Measurements from ENCODE around the gene MTRFR. TPM values are rescaled to one million over a fixed set of nuclear protein-coding genes. Genes with fewer than 3 reads are reported as not detected.
"Not testable (repeated sequence)": the region's sequence is repeated elsewhere in the genome, so short reads cannot be mapped to it uniquely, and the experiment has no call there.

Gene MTRFR
- total RNA-seq, 1 experiment from 2014 or later, result 21.0 TPM

DNA sequence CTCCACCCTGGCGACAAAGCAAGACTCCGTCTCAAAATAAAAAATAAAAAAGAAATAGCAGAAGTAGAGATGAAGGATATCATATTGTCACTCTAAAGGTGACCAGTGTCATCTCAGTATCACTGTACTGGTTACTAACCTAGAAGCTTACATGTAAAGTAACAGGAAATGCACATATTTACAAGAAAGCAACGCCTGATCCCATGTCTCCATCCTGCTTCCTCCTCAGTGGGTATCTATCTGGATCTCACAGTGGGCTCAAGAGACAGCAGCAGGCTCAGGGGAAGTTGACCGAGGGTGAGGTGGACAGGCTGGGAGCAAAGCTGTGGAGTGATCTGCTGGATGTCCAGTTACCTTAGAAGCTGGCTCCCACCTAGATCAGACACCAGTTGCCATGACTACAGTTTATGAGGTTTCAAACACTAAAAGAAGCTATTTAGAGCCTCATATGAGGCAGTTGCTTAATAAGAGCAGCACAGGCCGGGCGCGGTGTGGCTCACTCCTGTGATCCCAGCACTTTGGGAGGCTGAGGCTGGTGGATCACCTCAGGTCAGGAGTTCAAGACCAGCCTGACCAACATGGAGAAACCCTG is 10.5 kb downstream of the MTRFR start:
- no peaks in the 10 kb centered on the region for H3K4me1 Mint-ChIP-seq (ENCODE audit: low read depth, unreplicated experiment)
- no peak for DNase-seq
- Histone ChIP-seq H3K27me3 (replicated peaks; ENCODE audit: control insufficient read depth, insufficient read depth, low read length) (no peaks in the 10 kb centered on the region), H3K4me3 (ENCODE audit: low read depth, low read length) (no peak overlapping the region), H3K4me1 (no peaks in the 10 kb centered on the region), H3K36me3 (ENCODE audit: control insufficient read depth, insufficient read depth, low read length) (peaks cover 2% of the 10 kb centered on the region; the same call in 1 of the 2 replicates), H3K9me3 (no peaks in the 10 kb centered on the region)
- H3K9me3 Mint-ChIP-seq (ENCODE audit: unreplicated experiment), result no peaks in the 10 kb centered on the region
- CTCF ChIA-PET, result interaction anchor here (2.0 kb wide), 1 partner anchor 11 kb away, joined by 5 read pairs; the partner anchor contains the start of genes MPHOSPH9 and MTRFR
- POLR2A ChIA-PET, result interaction anchor here (0.7 kb wide), 1 partner anchor 11 kb away, joined by 3 read pairs; the partner anchor contains the start of genes MPHOSPH9 and MTRFR
- no peaks in the 10 kb centered on the region for H3K27me3 Mint-ChIP-seq (ENCODE audit: insufficient read depth, unreplicated experiment)
- BruUV-seq (replicated peaks), result no TSS peak
- no peak overlapping the region for H3K27ac Mint-ChIP-seq (ENCODE audit: unreplicated experiment)
- H3K36me3 Mint-ChIP-seq (ENCODE audit: insufficient read depth, unreplicated experiment), result peaks cover 38% of the 10 kb centered on the region
- TF ChIP-seq, protein P1, sequence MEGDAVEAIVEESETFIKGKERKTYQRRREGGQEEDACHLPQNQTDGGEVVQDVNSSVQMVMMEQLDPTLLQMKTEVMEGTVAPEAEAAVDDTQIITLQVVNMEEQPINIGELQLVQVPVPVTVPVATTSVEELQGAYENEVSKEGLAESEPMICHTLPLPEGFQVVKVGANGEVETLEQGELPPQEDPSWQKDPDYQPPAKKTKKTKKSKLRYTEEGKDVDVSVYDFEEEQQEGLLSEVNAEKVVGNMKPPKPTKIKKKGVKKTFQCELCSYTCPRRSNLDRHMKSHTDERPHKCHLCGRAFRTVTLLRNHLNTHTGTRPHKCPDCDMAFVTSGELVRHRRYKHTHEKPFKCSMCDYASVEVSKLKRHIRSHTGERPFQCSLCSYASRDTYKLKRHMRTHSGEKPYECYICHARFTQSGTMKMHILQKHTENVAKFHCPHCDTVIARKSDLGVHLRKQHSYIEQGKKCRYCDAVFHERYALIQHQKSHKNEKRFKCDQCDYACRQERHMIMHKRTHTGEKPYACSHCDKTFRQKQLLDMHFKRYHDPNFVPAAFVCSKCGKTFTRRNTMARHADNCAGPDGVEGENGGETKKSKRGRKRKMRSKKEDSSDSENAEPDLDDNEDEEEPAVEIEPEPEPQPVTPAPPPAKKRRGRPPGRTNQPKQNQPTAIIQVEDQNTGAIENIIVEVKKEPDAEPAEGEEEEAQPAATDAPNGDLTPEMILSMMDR (IDR thresholded peaks at IDR 0.05; ENCODE audit: insufficient read depth in 1 of 2, low read depth in 1 of 2, low read length in 1 of 2, severe bottlenecking in 1 of 2, unreplicated experiment in 1 of 2), result no peak
- intact Hi-C loops (cut with micrococcal nuclease; ENCODE audit: unreplicated experiment), result no loop called here
- no peak overlapping the region for H3K4me3 Mint-ChIP-seq (ENCODE audit: unreplicated experiment)

DNA sequence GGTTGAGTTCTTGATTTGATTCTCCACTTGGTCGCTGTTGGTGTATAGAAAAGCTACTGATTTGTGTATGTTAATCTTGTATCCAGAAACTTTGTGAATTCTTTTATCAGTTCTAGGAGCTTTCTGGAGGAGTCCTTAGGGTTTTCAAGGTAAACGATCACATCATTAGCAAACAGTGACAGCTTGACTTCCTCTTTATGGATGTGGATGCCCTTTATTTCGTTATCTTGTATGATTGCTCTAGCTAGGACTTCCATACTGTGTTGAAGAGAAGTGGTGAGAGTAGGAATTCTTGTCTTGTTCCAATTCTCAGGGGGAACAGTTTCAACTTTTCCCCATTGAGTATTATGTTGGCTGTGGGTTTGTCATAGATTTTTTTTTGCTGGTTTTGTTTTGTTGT is 12.4 kb downstream of the MTRFR start:
- Histone ChIP-seq H3K36me3 (ENCODE audit: control insufficient read depth, insufficient read depth, low read length) (peaks cover 2% of the 10 kb centered on the region; the same call in 1 of the 2 replicates), H3K27me3 (replicated peaks; ENCODE audit: control insufficient read depth, insufficient read depth, low read length) (no peaks in the 10 kb centered on the region), H3K4me3 (ENCODE audit: low read depth, low read length) (no peak overlapping the region), H3K9me3 (no peaks in the 10 kb centered on the region), H3K4me1 (peaks cover 6% of the 10 kb centered on the region)
- peaks cover 11% of the 10 kb centered on the region for H3K4me1 Mint-ChIP-seq (ENCODE audit: low read depth, unreplicated experiment)
- TF ChIP-seq, protein P1 (IDR thresholded peaks at IDR 0.05; ENCODE audit: insufficient read depth in 1 of 2, low read depth in 1 of 2, low read length in 1 of 2, severe bottlenecking in 1 of 2, unreplicated experiment in 1 of 2), result no peak
- H3K4me3 Mint-ChIP-seq (ENCODE audit: unreplicated experiment), result no peak overlapping the region
- H3K9me3 Mint-ChIP-seq (ENCODE audit: unreplicated experiment), result no peaks in the 10 kb centered on the region
- CTCF ChIA-PET, result no interaction called here
- H3K36me3 Mint-ChIP-seq (ENCODE audit: insufficient read depth, unreplicated experiment), result peaks cover 45% of the 10 kb centered on the region
- H3K27me3 Mint-ChIP-seq (ENCODE audit: insufficient read depth, unreplicated experiment), result no peaks in the 10 kb centered on the region
- H3K27ac Mint-ChIP-seq (ENCODE audit: unreplicated experiment), result no peak overlapping the region
- DNase-seq, result no peak
- POLR2A ChIA-PET, result no interaction called here
- no TSS peak for BruUV-seq (replicated peaks)
- intact Hi-C loops (cut with micrococcal nuclease; ENCODE audit: unreplicated experiment), result no loop called here

DNA sequence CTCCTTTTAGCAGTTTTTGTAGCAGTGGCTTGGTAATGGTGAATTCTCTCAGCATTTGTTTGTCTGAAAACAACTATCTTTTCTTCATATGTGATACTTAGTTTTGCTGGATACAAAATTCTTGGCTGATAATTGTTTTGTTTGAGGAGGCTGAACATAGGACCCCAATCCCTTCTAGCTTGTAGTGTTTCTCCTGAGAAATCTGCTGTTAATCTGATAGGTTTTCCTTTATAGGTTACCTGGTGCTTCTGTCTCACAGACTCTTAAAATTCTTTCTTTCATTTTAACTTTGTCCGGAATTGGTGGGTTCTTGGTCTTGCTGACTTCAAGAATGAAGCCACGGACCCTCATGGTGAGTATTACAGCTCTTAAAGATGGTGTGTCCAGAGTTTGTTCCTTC is 14.9 kb downstream of the MTRFR start:
- intact Hi-C loops (cut with micrococcal nuclease; ENCODE audit: unreplicated experiment); H3K9me3 Mint-ChIP-seq (ENCODE audit: unreplicated experiment); BruUV-seq (replicated peaks); H3K36me3 ChIP-seq (ENCODE audit: control insufficient read depth, insufficient read depth, low read length); H3K27ac Mint-ChIP-seq (ENCODE audit: unreplicated experiment); DNase-seq; H3K27me3 ChIP-seq (replicated peaks; ENCODE audit: control insufficient read depth, insufficient read depth, low read length); H3K4me3 ChIP-seq (ENCODE audit: low read depth, low read length); H3K27me3 Mint-ChIP-seq (ENCODE audit: insufficient read depth, unreplicated experiment); H3K9me3 ChIP-seq; POLR2A ChIA-PET; H3K4me3 Mint-ChIP-seq (ENCODE audit: unreplicated experiment): not testable (repeated sequence)
- Mint-ChIP-seq H3K36me3 (ENCODE audit: insufficient read depth, unreplicated experiment) (peaks cover 49% of the 10 kb centered on the region), H3K4me1 (ENCODE audit: low read depth, unreplicated experiment) (peaks cover 20% of the 10 kb centered on the region)
- H3K4me1 ChIP-seq, result peaks cover 25% of the 10 kb centered on the region
- CTCF ChIA-PET, result interaction anchor here (0.6 kb wide), 1 partner anchor 17 kb away, joined by 5 read pairs; no protein-coding TSS in a partner anchor

DNA sequence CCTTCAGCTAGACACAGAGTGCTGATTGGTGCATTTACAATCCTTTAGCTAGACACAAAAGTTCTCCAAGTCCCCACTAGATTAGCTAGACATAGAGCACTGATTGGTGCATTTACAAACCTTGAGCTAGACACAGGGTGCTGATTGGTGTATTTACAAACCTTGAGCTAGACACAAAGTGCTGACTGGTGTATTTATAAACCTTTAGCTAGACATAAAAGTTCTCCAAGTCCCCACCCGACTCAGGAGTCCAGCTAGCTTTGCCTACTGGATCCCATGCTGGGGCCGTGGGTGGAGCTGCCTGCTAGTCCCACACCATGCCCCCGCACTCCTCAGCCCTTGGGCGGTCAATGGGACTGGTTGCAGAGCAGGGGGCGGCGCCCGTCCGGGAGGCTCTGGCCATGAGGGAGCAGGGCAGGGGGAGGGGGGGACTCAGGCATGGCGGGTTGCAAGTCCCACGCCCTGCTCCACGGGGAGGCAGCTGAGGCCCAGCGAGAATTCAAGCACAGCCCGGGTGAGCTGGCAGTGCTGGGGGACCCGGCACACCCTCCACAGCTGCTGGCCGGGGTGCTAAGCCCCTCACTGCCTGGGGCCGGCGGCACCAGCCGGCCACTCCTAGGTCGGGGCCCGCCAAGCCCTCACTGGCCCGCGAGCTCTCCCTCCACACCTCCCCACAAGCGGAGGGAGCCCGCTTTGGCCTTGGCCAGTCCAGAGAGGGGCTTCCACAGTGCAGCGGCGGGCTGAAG is 15.9 kb downstream of the MTRFR start:
- H3K36me3 Mint-ChIP-seq (ENCODE audit: insufficient read depth, unreplicated experiment), result peaks cover 58% of the 10 kb centered on the region
- H3K4me1 Mint-ChIP-seq (ENCODE audit: low read depth, unreplicated experiment), result peaks cover 20% of the 10 kb centered on the region
- intact Hi-C loops (cut with micrococcal nuclease; ENCODE audit: unreplicated experiment); BruUV-seq (replicated peaks); H3K9me3 Mint-ChIP-seq (ENCODE audit: unreplicated experiment); DNase-seq; H3K9me3 ChIP-seq; H3K4me3 ChIP-seq (ENCODE audit: low read depth, low read length); H3K27ac Mint-ChIP-seq (ENCODE audit: unreplicated experiment); H3K27me3 ChIP-seq (replicated peaks; ENCODE audit: control insufficient read depth, insufficient read depth, low read length); H3K4me3 Mint-ChIP-seq (ENCODE audit: unreplicated experiment); H3K36me3 ChIP-seq (ENCODE audit: control insufficient read depth, insufficient read depth, low read length); H3K27me3 Mint-ChIP-seq (ENCODE audit: insufficient read depth, unreplicated experiment): not testable (repeated sequence)
- CTCF ChIA-PET, result interaction anchor here (0.6 kb wide), 1 partner anchor 11 kb away, joined by 3 read pairs; no protein-coding TSS in a partner anchor
- POLR2A ChIA-PET, result interaction anchor here (1.8 kb wide), 1 partner anchor 16 kb away, joined by 4 read pairs; the partner anchor contains the start of genes MPHOSPH9 and MTRFR
- H3K4me1 ChIP-seq, result peaks cover 25% of the 10 kb centered on the region
